Smooth muscle cell (in vitro differentiated cells): ENCODE measurements around the gene IGSF9B. TPM values are rescaled to one million over a fixed set of nuclear protein-coding genes. Genes with fewer than 3 reads are reported as not detected.

Experiments used
- DNase-seq: peaks from one replicate; lab custom pipeline; 2025; ENCODE audit not compliant: unreplicated experiment; lab: John Stamatoyannopoulos, UW
- H2AFZ ChIP-seq: fragments of 200-600 bp; sonication (generic); 2 replicates; pipeline ENCODE4 v1.6.0; 2016; ENCODE audit warnings: antibody characterized with exemption, low read depth, mild to moderate bottlenecking
- H3F3A ChIP-seq: fragments of 200-600 bp; sonication (generic); 2 replicates; pipeline ENCODE4 v1.6.0; 2017; ENCODE audit warnings: antibody characterized with exemption, low read depth
- H3K27ac ChIP-seq: fragments of 200-600 bp; sonication (generic); 2 replicates; pipeline ENCODE4 v1.5.1; 2016; ENCODE audit warnings: low read depth, mild to moderate bottlenecking
- H3K27me3 ChIP-seq: fragments of 200-600 bp; sonication (generic); 2 replicates; pipeline ENCODE4 v1.6.1; 2016; ENCODE audit warnings: low read depth, mild to moderate bottlenecking
- H3K36me3 ChIP-seq: fragments of 200-600 bp; sonication (generic); 2 replicates; pipeline ENCODE4 v1.5.1; 2016; ENCODE audit warnings: low read depth
- H3K4me1 ChIP-seq: fragments of 200-600 bp; sonication (generic); 2 replicates; pipeline ENCODE4 v1.5.1; 2016; ENCODE audit warnings: low read depth
- H3K4me2 ChIP-seq: fragments of 200-600 bp; sonication (generic); 2 replicates; pipeline ENCODE4 v1.6.0; 2016; ENCODE audit warnings: mild to moderate bottlenecking
- H3K4me3 ChIP-seq: fragments of 200-600 bp; sonication (generic); 2 replicates; pipeline ENCODE4 v1.5.1; 2016; ENCODE audit warnings: mild to moderate bottlenecking
- H3K79me2 ChIP-seq: fragments of 200-600 bp; sonication (generic); 2 replicates; pipeline ENCODE4 v1.6.0; 2016; ENCODE audit warnings: low read depth, mild to moderate bottlenecking
- H3K9ac ChIP-seq: fragments of 200-600 bp; sonication (generic); 2 replicates; pipeline ENCODE4 v1.6.0; 2016; ENCODE audit warnings: low read depth
- H3K9me3 ChIP-seq: fragments of 200-600 bp; sonication (generic); replicated peaks from 2 replicates; pipeline ENCODE4 v1.5.1; 2016; ENCODE audit warnings: low read depth
- H4K20me1 ChIP-seq: fragments of 200-600 bp; sonication (generic); 2 replicates; pipeline ENCODE4 v1.6.0; 2016; ENCODE audit warnings: low read depth
- WGBS: methylation state at CpG from one replicate; pipeline ENCODE4 v1.1.7; 2016; ENCODE audit warnings: low lambda C conversion rate; 5-methylcytosine and 5-hydroxymethylcytosine counted together
- polyA plus RNA-seq: library from polyadenylated mRNA; unstranded; fragments of >200 nt; fragmentation: Nextera tagmentation; extraction: Ambion mirVana; gene quantifications from 2 replicates; pipeline ENCODE4 v1.2.1, GENCODE V29; 2016
- total RNA-seq: library from RNA; depleted of rRNA; stranded (reverse); fragments of >200 nt; gene quantifications from 2 replicates; pipeline ENCODE4 v1.2.3, GENCODE V29; 2014
- TF ChIP-seq, protein P1 (sequence below): fragments of 200-600 bp; sonication (generic); IDR thresholded peaks from 2 replicates; pipeline ENCODE4 v1.5.1; 2017; ENCODE audit warnings: borderline replicate concordance, mild to moderate bottlenecking, antibody characterized with exemption; ENCODE audit not compliant: insufficient read depth, poor library complexity, severe bottlenecking

Gene IGSF9B
- total and polyA plus RNA-seq, 2 experiments from 2014 or later: 0.82 to 1.7 TPM

DNA sequence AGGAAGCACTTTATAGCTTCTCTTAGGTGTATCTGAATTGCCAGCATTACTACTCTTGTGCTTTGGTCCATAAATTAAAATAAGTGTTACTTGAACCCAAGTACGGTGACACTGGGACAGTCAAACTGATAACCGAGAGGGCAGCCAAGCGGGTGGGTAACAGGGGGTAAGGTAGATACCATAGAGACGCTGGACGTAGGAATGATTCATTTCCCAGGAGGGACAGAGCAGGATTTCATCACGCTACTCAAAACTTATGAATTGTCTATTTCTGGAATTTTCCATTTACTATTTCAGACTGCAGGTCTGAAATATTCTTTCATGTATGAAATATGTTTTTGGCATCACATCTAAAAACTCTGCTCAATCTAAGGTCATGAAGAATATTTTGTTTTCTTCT is 96.6 kb downstream of the IGSF9B start:
- H4K20me1 ChIP-seq: no peaks in the 10 kb centered on the region
- H3K79me2 ChIP-seq: no peaks in the 10 kb centered on the region
- no peak overlapping the region for H3K27ac ChIP-seq
- H3K4me3 ChIP-seq: no peak overlapping the region
- H2AFZ ChIP-seq: no peak overlapping the region
- no peaks in the 10 kb centered on the region for H3K36me3 ChIP-seq
- H3K9me3 ChIP-seq: no peaks in the 10 kb centered on the region
- H3K4me1 ChIP-seq: no peaks in the 10 kb centered on the region
- DNase-seq: no peak
- H3F3A ChIP-seq: no peaks in the 10 kb centered on the region
- no peak overlapping the region for H3K9ac ChIP-seq
- WGBS: 89% methylated on average over 6 of the region's 6 CpGs
- H3K4me2 ChIP-seq: no peak overlapping the region
- TF ChIP-seq, protein P1, sequence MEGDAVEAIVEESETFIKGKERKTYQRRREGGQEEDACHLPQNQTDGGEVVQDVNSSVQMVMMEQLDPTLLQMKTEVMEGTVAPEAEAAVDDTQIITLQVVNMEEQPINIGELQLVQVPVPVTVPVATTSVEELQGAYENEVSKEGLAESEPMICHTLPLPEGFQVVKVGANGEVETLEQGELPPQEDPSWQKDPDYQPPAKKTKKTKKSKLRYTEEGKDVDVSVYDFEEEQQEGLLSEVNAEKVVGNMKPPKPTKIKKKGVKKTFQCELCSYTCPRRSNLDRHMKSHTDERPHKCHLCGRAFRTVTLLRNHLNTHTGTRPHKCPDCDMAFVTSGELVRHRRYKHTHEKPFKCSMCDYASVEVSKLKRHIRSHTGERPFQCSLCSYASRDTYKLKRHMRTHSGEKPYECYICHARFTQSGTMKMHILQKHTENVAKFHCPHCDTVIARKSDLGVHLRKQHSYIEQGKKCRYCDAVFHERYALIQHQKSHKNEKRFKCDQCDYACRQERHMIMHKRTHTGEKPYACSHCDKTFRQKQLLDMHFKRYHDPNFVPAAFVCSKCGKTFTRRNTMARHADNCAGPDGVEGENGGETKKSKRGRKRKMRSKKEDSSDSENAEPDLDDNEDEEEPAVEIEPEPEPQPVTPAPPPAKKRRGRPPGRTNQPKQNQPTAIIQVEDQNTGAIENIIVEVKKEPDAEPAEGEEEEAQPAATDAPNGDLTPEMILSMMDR: no peak
- H3K27me3 ChIP-seq: no peaks in the 10 kb centered on the region

Other genes starting within 250 kb of the IGSF9B start
- gene SPATA19, start 111.5 kb downstream of the IGSF9B start, total RNA-seq: 0.76 TPM in 1 of 2 replicates, not detected in the other
- not detected in 2 replicates for gene SPATA19, start 111.5 kb downstream of the IGSF9B start, polyA plus RNA-seq
- gene JAM3, start 112.1 kb upstream of the IGSF9B start, total RNA-seq: 75.5 and 91.7 TPM in 2 replicates
- gene JAM3, start 112.1 kb upstream of the IGSF9B start, polyA plus RNA-seq: 59.3 and 82.9 TPM in 2 replicates